ENCODE data around the gene PRKCZ.

DNA sequence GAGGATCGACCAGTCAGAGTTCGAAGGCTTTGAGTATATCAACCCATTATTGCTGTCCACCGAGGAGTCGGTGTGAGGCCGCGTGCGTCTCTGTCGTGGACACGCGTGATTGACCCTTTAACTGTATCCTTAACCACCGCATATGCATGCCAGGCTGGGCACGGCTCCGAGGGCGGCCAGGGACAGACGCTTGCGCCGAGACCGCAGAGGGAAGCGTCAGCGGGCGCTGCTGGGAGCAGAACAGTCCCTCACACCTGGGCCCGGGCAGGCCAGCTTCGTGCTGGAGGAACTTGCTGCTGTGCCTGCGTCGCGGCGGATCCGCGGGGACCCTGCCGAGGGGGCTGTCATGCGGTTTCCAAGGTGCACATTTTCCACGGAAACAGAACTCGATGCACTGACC is 134.7 kb downstream of the PRKCZ start:
- TF ChIP-seq YY1 (IDR thresholded peaks at IDR 0.05; ENCODE audit: insufficient read depth, insufficient read length) = no peak
- TF ChIP-seq SUZ12 (IDR thresholded peaks at IDR 0.05; ENCODE audit: extremely low read depth, insufficient read depth, insufficient read length) = no peak
- TF ChIP-seq ZNF274 (IDR thresholded peaks at IDR 0.05; ENCODE audit: low read depth, low read length) = no peak

Measured in NT2/D1 (cell line).